GM12878 (cell line): ENCODE data around the gene LDB2. TPM values are rescaled to one million over a fixed set of nuclear protein-coding genes. Genes with fewer than 3 reads are reported as not detected.

Source experiments
- ATAC-seq: fragments of 200-7000 bp; cut with Tn5 transposase; 3 replicates; pipeline ENCODE4 v1.9.1; 2020; ENCODE audit warnings: mild to moderate bottlenecking, moderate library complexity
- BruUV-seq: library from RNA; stranded (reverse); fragments of 400-500 nt; replicated peaks from 2 replicates; lab custom pipeline; 2021; lab: Mats Ljungman, UMichigan
- CTCF ChIA-PET: fragments of 300-600 bp; sonication (Branson Sonifier 250); formaldehyde crosslinking; extraction: SDS; loops from one replicate; lab custom pipeline; 2021; ENCODE audit warnings: inconsistent platforms; lab: Yijun Ruan, JAX
- POLR2A ChIA-PET: fragments of 350-600 bp; formaldehyde crosslinking; extraction: SDS; loops from one replicate; lab custom pipeline; 2021; ENCODE audit warnings: inconsistent platforms; lab: Charles Lee
- RAD21 ChIA-PET: fragments of 300-600 bp; sonication (Branson Sonifier 250); formaldehyde crosslinking; loops from one replicate; lab custom pipeline; 2023; ENCODE audit warnings: antibody characterized with exemption; ENCODE audit not compliant: unreplicated experiment; lab: Charles Lee
- SMC1A ChIA-PET: fragments of 300-600 bp; sonication (Branson Sonifier 250); formaldehyde crosslinking; loops from one replicate; lab custom pipeline; 2023; ENCODE audit not compliant: unreplicated experiment, uncharacterized antibody; lab: Charles Lee
- DNase-seq: peaks from one replicate; pipeline ENCODE4 v3.0.0-alpha.2; 2011; ENCODE audit warnings: low read depth, low spot score
- FAIRE-seq: peaks from 3 replicates; lab custom pipeline; 2011; peaks lifted over from hg19 to GRCh38; lab: Jason Lieb, UNC
- H2AFZ ChIP-seq: 2 replicates; pipeline ENCODE4 v1.6.0; 2011; ENCODE audit warnings: low read depth, low read length, control low read depth; ENCODE audit not compliant: control insufficient read depth
- H3K27ac ChIP-seq: 2 replicates; pipeline ENCODE4 v1.5.1; 2011; ENCODE audit warnings: control low read depth; ENCODE audit not compliant: control insufficient read depth, insufficient read depth
- H3K27me3 ChIP-seq, 2 experiments: replicated peaks in 1 of 2; 2 replicates each; pipeline versions ENCODE4 v1.6.0 to v1.6.1; 2011; ENCODE audit warnings: low read length in 1 of 2; ENCODE audit not compliant: control insufficient read depth in 2 of 2, insufficient read depth in 2 of 2
- H3K36me3 ChIP-seq, 2 experiments: 2 replicates each; pipeline ENCODE4 v1.5.1; 2011; ENCODE audit warnings: low read length in 1 of 2; ENCODE audit not compliant: control insufficient read depth in 2 of 2, insufficient read depth in 2 of 2
- H3K4me1 ChIP-seq: 2 replicates; pipeline ENCODE4 v1.6.1; 2011; ENCODE audit warnings: mild to moderate bottlenecking, low read length, moderate library complexity, mixed read lengths; ENCODE audit not compliant: control insufficient read depth, insufficient read depth
- H3K4me2 ChIP-seq: 2 replicates; pipeline ENCODE4 v1.6.0; 2011; ENCODE audit warnings: control low read depth; ENCODE audit not compliant: control insufficient read depth, insufficient read depth
- H3K4me3 ChIP-seq: fragments of 200-600 bp; sonication (generic); 2 replicates; pipeline ENCODE4 v1.5.1; 2016
- H3K79me2 ChIP-seq: 2 replicates; pipeline ENCODE4 v1.6.0; 2011; ENCODE audit warnings: low read length; ENCODE audit not compliant: control insufficient read depth, insufficient read depth
- H3K9ac ChIP-seq: 2 replicates; pipeline ENCODE4 v1.8.0; 2011; ENCODE audit warnings: low read length, control low read depth, mixed read lengths; ENCODE audit not compliant: control insufficient read depth, insufficient read depth
- H3K9me3 ChIP-seq: replicated peaks from 3 replicates; pipeline ENCODE4 v1.5.1; 2011; ENCODE audit warnings: mild to moderate bottlenecking, low read length; ENCODE audit not compliant: control insufficient read depth, insufficient read depth
- H4K20me1 ChIP-seq: 2 replicates; pipeline ENCODE4 v1.6.0; 2011; ENCODE audit not compliant: control insufficient read depth, insufficient read depth
- ATF7 ChIP-seq: fragments of 450-650 bp; IDR thresholded peaks from 2 replicates; pipeline ENCODE4 v1.6.1; 2016; ENCODE audit warnings: low read depth, mild to moderate bottlenecking
- BCL11A ChIP-seq: IDR thresholded peaks from 2 replicates; pipeline ENCODE4 v1.6.1; 2011; ENCODE audit warnings: low read depth, low read length
- CHD2 ChIP-seq: IDR thresholded peaks from 2 replicates; pipeline ENCODE4 v1.6.1; 2011; ENCODE audit warnings: low read depth, low read length, improper control_type of control experiment, borderline replicate concordance
- CREM ChIP-seq: IDR thresholded peaks from 2 replicates; pipeline ENCODE4 v1.6.1; 2014; ENCODE audit warnings: antibody characterized with exemption, low read depth
- DPF2 ChIP-seq: fragments of 450-650 bp; IDR thresholded peaks from 2 replicates; pipeline ENCODE4 v1.6.1; 2017; ENCODE audit warnings: mild to moderate bottlenecking
- EGR1 ChIP-seq, 2 experiments: IDR thresholded peaks; 1 replicate in 1 of 2; 2 replicates in 1 of 2; pipeline ENCODE4 v1.6.1; 2011 to 2012; ENCODE audit warnings: low read depth in 2 of 2, low read length in 2 of 2, borderline replicate concordance in 1 of 2, mild to moderate bottlenecking in 1 of 2, moderate library complexity in 1 of 2
- EP300 ChIP-seq, 2 experiments: fragments of 150-350 bp in 1 of 2; IDR thresholded peaks; 2 replicates each; pipeline ENCODE4 v1.6.1; 2011 to 2012; ENCODE audit warnings: low read depth in 2 of 2, low read length in 2 of 2, borderline replicate concordance in 1 of 2, improper control_type of control experiment in 1 of 2, inconsistent platforms in 1 of 2; ENCODE audit not compliant: control insufficient read depth in 1 of 2
- FOXK2 ChIP-seq: fragments of 450-650 bp; IDR thresholded peaks from 2 replicates; pipeline ENCODE4 v1.6.1; 2017; ENCODE audit warnings: mild to moderate bottlenecking, moderate library complexity
- IKZF1 ChIP-seq: fragments of 450-650 bp; conservative IDR thresholded peaks from 2 replicates; pipeline ENCODE4 v1.6.1; 2017; ENCODE audit warnings: antibody characterized with exemption, mild to moderate bottlenecking
- IKZF2 ChIP-seq, 2 experiments: fragments of 450-650 bp; IDR thresholded peaks; 2 replicates each; pipeline ENCODE4 v1.6.1; 2017; ENCODE audit warnings: mild to moderate bottlenecking in 2 of 2, moderate library complexity in 2 of 2
- JUND ChIP-seq: IDR thresholded peaks from 2 replicates; pipeline ENCODE4 v1.6.1; 2012; ENCODE audit warnings: low read depth, mild to moderate bottlenecking, low read length, improper control_type of control experiment, moderate library complexity
- MTA3 ChIP-seq: IDR thresholded peaks from 2 replicates; pipeline ENCODE4 v1.6.1; 2012; ENCODE audit warnings: low read length, inconsistent platforms, borderline replicate concordance
- POLR2AphosphoS2 ChIP-seq: IDR thresholded peaks from 2 replicates; pipeline ENCODE4 v1.6.1; 2011; ENCODE audit warnings: low read depth, mild to moderate bottlenecking, low read length, improper control_type of control experiment, moderate library complexity
- RFX5 ChIP-seq: IDR thresholded peaks from 2 replicates; pipeline ENCODE4 v1.6.1; 2011; ENCODE audit warnings: low read depth, low read length, improper control_type of control experiment
- SREBF2 ChIP-seq: IDR thresholded peaks from 2 replicates; pipeline ENCODE4 v1.6.1; 2012; ENCODE audit warnings: mild to moderate bottlenecking, low read length
- TAF1 ChIP-seq: IDR thresholded peaks from 2 replicates; pipeline ENCODE4 v1.6.1; 2011; ENCODE audit warnings: mild to moderate bottlenecking, low read depth, low read length, borderline replicate concordance
- WGBS: methylation state at CpG from one replicate; pipeline ENCODE4 v1.1.6; 2016; ENCODE audit warnings: low lambda C conversion rate; ENCODE audit not compliant: insufficient replicate concordance, insufficient coverage; ENCODE audit errors: missing lambda C conversion rate; 5-methylcytosine and 5-hydroxymethylcytosine counted together
- in situ Hi-C: fragments of 300-500 bp; cut with MboI; formaldehyde crosslinking; loops from 9 replicates; pipeline ENCODE4 v1.14.3; 2018; ENCODE audit warnings: mixed read lengths
- intact Hi-C: fragments of 100-400 bp; cut with micrococcal nuclease; formaldehyde crosslinking; loops from one replicate; pipeline ENCODE4 v1.14.2; 2022; ENCODE audit not compliant: unreplicated experiment
- polyA plus RNA-seq, 11 experiments: library from polyadenylated mRNA; depleted of rRNA in 4 of 11; unstranded in 6 of 11; stranded (reverse) in 5 of 11; fragments of >200 nt; fragmentation: Nextera tagmentation in 4 of 11; fragmentation: Illumina TruSeq in 1 of 11; extraction: Ambion mirVana in 4 of 11; extraction: Trizol in 1 of 11; gene quantifications; 1 replicate in 1 of 11; 2 replicates in 10 of 11; pipeline versions ENCODE4 v1.2.1 to v1.2.3, GENCODE V29; 2011 to 2016; ENCODE audit warnings: inconsistent platforms in 2 of 11, missing spikeins in 2 of 11, low read depth in 1 of 11
- total RNA-seq, 4 experiments: library from RNA; depleted of rRNA in 3 of 4; stranded (reverse); fragments of >200 nt in 3 of 4; fragmentation: Illumina TruSeq in 1 of 4; extraction: Trizol in 1 of 4; gene quantifications; 2 replicates each; pipeline versions ENCODE4 v1.2.1 to v1.2.3, GENCODE V29; 2013 to 2021

LDB2 gene
- total and polyA plus RNA-seq, 10 of the 15 experiments (the other 5 are each of a cell fraction or from before 2014, with no cell fraction given), result 0.15 TPM; not detected in 9

DNA sequence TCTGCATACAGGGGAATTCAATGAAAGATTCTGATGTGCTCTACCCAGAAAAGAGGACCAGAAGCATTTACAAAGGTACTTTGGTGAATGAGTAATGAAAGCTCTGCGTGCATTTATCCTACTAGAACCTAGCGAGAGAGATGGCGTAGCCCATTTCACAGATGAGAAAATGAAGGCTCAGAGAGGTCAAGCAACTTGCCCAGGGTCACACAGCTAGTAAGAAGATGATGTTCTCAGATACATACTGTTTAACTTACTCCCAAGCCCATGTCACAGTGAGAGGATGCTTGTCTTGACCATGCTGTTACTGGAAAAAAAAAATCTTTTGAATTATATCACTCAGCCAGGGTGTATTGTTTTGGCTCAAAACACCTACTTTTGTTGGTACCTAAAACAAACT, 317.3 kb downstream of the LDB2 start:
- ATAC-seq (no peak), FAIRE-seq (no peak)
- in situ Hi-C loops, result no loop called here
- Histone ChIP-seq H3K27me3 (no peaks in the 10 kb centered on the region), H3K4me1 (no peaks in the 10 kb centered on the region), H2AFZ (no peak overlapping the region)
- TF ChIP-seq ATF7 (no peak), RFX5 (no peak), IKZF2 (IDR thresholded peaks at IDR 0.05) (no peak), DPF2 (no peak), CHD2 (no peak), POLR2AphosphoS2 (no peak), BCL11A (no peak), CREM (no peak), EGR1 (IDR thresholded peaks at IDR 0.05; ENCODE audit: borderline replicate concordance in 1 of 2, low read depth in 2 of 2, low read length in 2 of 2) (no peak), IKZF1 (no peak), MTA3 (no peak), SREBF2 (no peak), TAF1 (no peak), FOXK2 (no peak), EP300 (IDR thresholded peaks at IDR 0.05; ENCODE audit: borderline replicate concordance in 1 of 2, control insufficient read depth in 1 of 2, low read depth in 2 of 2, low read length in 2 of 2) (no peak), JUND (no peak)
- TF ChIP-seq, all 136 proteins: peak for 0
- no peak overlapping the region for H3K9ac ChIP-seq
- no TSS peak for BruUV-seq
- intact Hi-C loops, result no loop called here
- CTCF ChIA-PET, result no interaction called here
- POLR2A ChIA-PET, result no interaction called here
- SMC1A ChIA-PET, result no interaction called here
- WGBS, result 58% methylated on average over 3 of the region's 3 CpGs
- no peaks in the 10 kb centered on the region for H4K20me1 ChIP-seq
- RAD21 ChIA-PET, result no interaction called here
- H3K4me2 ChIP-seq, result no peak overlapping the region
- no peaks in the 10 kb centered on the region for H3K9me3 ChIP-seq
- no peak overlapping the region for H3K4me3 ChIP-seq
- DNase-seq, result no peak
- H3K79me2 ChIP-seq, result no peaks in the 10 kb centered on the region
- H3K36me3 ChIP-seq, result no peaks in the 10 kb centered on the region
- no peak overlapping the region for H3K27ac ChIP-seq
